Measurements from ENCODE around the gene DEK. TPM values are rescaled to one million over a fixed set of nuclear protein-coding genes. Genes with fewer than 3 reads are reported as not detected.

Gene DEK
- total and polyA plus RNA-seq, 2 of the 13 experiments (the other 11 are each of a cell fraction or from before 2014, with no cell fraction given): 53.2 to 276 TPM

DNA sequence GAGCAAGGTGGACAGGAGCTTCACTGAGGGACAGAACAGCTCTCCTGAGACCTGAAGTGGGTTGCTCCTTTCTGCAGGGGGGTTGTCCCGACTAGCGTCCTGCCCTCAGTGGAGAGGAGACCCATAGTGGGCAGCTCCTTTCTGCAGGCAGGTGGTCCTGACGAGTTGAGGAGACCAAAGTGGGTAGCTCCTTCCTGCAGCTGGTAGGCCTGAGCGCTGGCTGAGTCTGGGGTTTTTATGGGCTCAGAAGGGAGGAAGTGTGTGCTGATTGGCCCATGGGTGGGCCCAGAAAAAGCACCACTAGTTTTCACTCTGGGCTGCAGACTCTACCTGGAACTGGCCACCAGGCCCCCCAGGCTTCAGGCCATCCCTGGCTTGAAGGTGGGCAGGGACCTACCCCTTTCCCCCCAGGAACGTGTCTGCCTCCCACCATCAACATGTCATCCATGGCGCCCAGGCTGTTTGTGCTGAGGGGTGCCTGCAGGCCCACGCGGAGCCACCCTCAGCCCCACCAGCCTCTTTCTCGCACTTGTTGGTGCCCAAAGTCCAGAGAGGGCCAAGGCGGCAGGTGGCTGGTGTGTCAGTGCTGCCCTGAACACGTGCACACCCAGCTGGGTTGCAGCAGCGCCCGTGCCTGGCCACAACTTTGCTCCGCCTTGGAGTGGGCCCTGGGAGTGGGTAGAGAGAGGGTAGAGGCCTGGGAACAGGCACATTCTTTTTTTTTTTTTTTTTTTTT lies 1.6 kb upstream of the DEK start (continued):
- TF ChIP-seq, protein P1, sequence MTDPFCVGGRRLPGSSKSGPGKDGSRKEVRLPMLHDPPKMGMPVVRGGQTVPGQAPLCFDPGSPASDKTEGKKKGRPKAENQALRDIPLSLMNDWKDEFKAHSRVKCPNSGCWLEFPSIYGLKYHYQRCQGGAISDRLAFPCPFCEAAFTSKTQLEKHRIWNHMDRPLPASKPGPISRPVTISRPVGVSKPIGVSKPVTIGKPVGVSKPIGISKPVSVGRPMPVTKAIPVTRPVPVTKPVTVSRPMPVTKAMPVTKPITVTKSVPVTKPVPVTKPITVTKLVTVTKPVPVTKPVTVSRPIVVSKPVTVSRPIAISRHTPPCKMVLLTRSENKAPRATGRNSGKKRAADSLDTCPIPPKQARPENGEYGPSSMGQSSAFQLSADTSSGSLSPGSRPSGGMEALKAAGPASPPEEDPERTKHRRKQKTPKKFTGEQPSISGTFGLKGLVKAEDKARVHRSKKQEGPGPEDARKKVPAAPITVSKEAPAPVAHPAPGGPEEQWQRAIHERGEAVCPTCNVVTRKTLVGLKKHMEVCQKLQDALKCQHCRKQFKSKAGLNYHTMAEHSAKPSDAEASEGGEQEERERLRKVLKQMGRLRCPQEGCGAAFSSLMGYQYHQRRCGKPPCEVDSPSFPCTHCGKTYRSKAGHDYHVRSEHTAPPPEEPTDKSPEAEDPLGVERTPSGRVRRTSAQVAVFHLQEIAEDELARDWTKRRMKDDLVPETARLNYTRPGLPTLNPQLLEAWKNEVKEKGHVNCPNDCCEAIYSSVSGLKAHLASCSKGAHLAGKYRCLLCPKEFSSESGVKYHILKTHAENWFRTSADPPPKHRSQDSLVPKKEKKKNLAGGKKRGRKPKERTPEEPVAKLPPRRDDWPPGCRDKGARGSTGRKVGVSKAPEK (CRISPR knock-in tag; IDR thresholded peaks at IDR 0.05; ENCODE audit: borderline replicate concordance): no peak
- TF ChIP-seq KAT2B (IDR thresholded peaks at IDR 0.05; ENCODE audit: borderline replicate concordance, low read depth, low read length) (no peak), JUND (CRISPR knock-in tag; IDR thresholded peaks at IDR 0.05) (0 out of 2 replicates have a peak, but pooled peaks have one; percentile 9), ZNF660 (CRISPR knock-in tag; IDR thresholded peaks at IDR 0.05; ENCODE audit: borderline replicate concordance, low read depth) (no peak), ZNF614 (CRISPR knock-in tag; IDR thresholded peaks at IDR 0.05; ENCODE audit: borderline replicate concordance) (no peak), SRSF9 (IDR thresholded peaks at IDR 0.05; ENCODE audit: borderline replicate concordance, insufficient read depth, low read depth, low read length, poor library complexity, severe bottlenecking) (no peak), ZSCAN12 (CRISPR knock-in tag; IDR thresholded peaks at IDR 0.05) (no peak), AHR (CRISPR knock-in tag; IDR thresholded peaks at IDR 0.05) (no peak), ZNF24 (IDR thresholded peaks at IDR 0.05) (no peak), HMG20B (CRISPR knock-in tag; conservative IDR thresholded peaks at IDR 0.05) (no peak), TSC22D2 (CRISPR knock-in tag; IDR thresholded peaks at IDR 0.05; ENCODE audit: borderline replicate concordance) (no peak), ZNF781 (CRISPR knock-in tag; IDR thresholded peaks at IDR 0.05; ENCODE audit: borderline replicate concordance, not compliant biosample characterization) (no peak), ZBTB7A (CRISPR knock-in tag; IDR thresholded peaks at IDR 0.05) (0 out of 2 replicates have a peak, but pooled peaks have one; percentile 43), ZNF672 (CRISPR knock-in tag; IDR thresholded peaks at IDR 0.05) (no peak), IRF2 (CRISPR knock-in tag; IDR thresholded peaks at IDR 0.05) (no peak), HMG20A (CRISPR knock-in tag; IDR thresholded peaks at IDR 0.05; ENCODE audit: borderline replicate concordance) (no peak), ZNF530 (CRISPR knock-in tag; IDR thresholded peaks at IDR 0.05; ENCODE audit: low read depth) (no peak), HES4 (CRISPR knock-in tag; IDR thresholded peaks at IDR 0.05; ENCODE audit: borderline replicate concordance) (peak; percentile 72), ZNF121 (CRISPR knock-in tag; IDR thresholded peaks at IDR 0.05) (no peak), TAF15 (IDR thresholded peaks at IDR 0.05; ENCODE audit: low read depth, low read length, poor library complexity, severe bottlenecking) (no peak), RBFOX2 (IDR thresholded peaks at IDR 0.05; ENCODE audit: low read depth, low read length) (no peak), SALL1 (CRISPR knock-in tag; IDR thresholded peaks at IDR 0.05) (peak; percentile 38; the same call in 1 of the 2 replicates), ZNF292 (CRISPR knock-in tag; IDR thresholded peaks at IDR 0.05; ENCODE audit: borderline replicate concordance, low read depth) (no peak), ZNF616 (CRISPR knock-in tag; IDR thresholded peaks at IDR 0.05; ENCODE audit: low read depth) (no peak), CC2D1A (CRISPR knock-in tag; IDR thresholded peaks at IDR 0.05) (no peak)
- TF ChIP-seq, protein P2, sequence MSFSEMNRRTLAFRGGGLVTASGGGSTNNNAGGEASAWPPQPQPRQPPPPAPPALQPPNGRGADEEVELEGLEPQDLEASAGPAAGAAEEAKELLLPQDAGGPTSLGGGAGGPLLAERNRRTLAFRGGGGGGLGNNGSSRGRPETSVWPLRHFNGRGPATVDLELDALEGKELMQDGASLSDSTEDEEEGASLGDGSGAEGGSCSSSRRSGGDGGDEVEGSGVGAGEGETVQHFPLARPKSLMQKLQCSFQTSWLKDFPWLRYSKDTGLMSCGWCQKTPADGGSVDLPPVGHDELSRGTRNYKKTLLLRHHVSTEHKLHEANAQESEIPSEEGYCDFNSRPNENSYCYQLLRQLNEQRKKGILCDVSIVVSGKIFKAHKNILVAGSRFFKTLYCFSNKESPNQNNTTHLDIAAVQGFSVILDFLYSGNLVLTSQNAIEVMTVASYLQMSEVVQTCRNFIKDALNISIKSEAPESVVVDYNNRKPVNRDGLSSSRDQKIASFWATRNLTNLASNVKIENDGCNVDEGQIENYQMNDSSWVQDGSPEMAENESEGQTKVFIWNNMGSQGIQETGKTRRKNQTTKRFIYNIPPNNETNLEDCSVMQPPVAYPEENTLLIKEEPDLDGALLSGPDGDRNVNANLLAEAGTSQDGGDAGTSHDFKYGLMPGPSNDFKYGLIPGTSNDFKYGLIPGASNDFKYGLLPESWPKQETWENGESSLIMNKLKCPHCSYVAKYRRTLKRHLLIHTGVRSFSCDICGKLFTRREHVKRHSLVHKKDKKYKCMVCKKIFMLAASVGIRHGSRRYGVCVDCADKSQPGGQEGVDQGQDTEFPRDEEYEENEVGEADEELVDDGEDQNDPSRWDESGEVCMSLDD (CRISPR knock-in tag; IDR thresholded peaks at IDR 0.05; ENCODE audit: borderline replicate concordance): no peak
